Activated T-helper 17 cell treated with anti-CD3 and anti-CD28 coated beads, Interleukin-2, amount 50 U/mL, for 72 hours (primary cell): ENCODE data around the gene C19orf38. TPM values are rescaled to one million over a fixed set of nuclear protein-coding genes. Genes with fewer than 3 reads are reported as not detected.
A peak's percentile ranks its signal among the peaks of the same experiment; 100 is the strongest.
"Not testable (repeated sequence)": the region's sequence is repeated elsewhere in the genome, so short reads cannot be mapped to it uniquely, and the experiment has no call there.

ENCODE experiments used
- ATAC-seq: fragments of 150-1000 bp; cut with Tn5 transposase; replicated peaks from 2 replicates; pipeline ENCODE4 v1.10.0; 2021; ENCODE audit warnings: mild to moderate bottlenecking, moderate library complexity
- H3K27ac Mint-ChIP-seq: one replicate; pipeline ENCODE4 v1.8.0; 2022; ENCODE audit warnings: mixed read lengths
- H3K27me3 Mint-ChIP-seq: one replicate; pipeline ENCODE4 v1.8.0; 2022; ENCODE audit warnings: mixed read lengths
- H3K36me3 Mint-ChIP-seq: one replicate; pipeline ENCODE4 v1.8.0; 2022; ENCODE audit warnings: low read depth, mild to moderate bottlenecking, mixed read lengths
- H3K4me1 Mint-ChIP-seq: one replicate; pipeline ENCODE4 v1.8.0; 2022; ENCODE audit warnings: mixed read lengths
- H3K4me3 Mint-ChIP-seq: one replicate; pipeline ENCODE4 v1.8.0; 2022; ENCODE audit warnings: mild to moderate bottlenecking, mixed read lengths
- H3K9me3 Mint-ChIP-seq: one replicate; pipeline ENCODE4 v1.8.0; 2022; ENCODE audit warnings: mixed read lengths
- total RNA-seq, 2 donors: library from RNA; stranded (reverse); gene quantifications; one replicate each; pipeline ENCODE4 v1.2.3, GENCODE V29; 2022

C19orf38 gene
- total RNA-seq, 2 donors from 2014 or later = 0.48 to 1.7 TPM

DNA sequence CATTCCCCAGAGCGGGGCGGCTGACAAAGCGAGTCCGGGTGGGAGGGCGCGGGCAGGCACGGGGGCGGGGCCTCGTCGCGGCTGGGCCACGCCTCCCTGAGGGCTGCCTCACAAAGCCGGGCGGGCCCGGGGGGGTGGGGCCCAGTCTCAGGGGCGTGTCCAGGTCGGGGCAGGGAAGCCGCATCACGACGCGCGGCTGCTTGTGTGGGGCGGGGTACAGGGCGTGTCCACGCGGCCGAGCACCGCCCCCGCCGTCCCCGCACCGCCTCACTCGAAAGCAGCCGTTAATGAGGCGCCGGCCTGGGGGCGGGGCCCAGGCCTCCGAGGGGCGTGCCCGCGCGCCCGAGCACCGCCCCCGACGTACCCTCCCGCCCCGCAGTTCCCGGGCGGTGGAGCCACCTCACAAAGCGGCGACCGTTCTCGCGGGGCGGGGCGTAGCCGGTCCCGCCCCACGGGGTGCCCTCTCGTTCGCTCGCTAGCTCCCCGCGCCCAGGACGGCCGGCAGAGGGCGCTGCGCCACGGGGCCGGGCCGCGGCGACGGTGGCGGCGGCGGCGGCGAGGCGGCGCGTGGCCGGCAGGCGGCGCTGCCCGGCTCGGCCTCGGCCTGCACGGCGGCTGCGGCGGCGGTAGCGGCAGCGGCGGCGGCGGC lies 22.9 kb downstream of the C19orf38 start, which contains the start of gene CARM1:
CARM1 (plus strand) TSS at position 599 of the 649 bp plus-strand sequence. CDS start 150 bp downstream, outside the sequence.
- peak within 1 kb of the TSS; percentile 91 for H3K27ac Mint-ChIP-seq

DNA sequence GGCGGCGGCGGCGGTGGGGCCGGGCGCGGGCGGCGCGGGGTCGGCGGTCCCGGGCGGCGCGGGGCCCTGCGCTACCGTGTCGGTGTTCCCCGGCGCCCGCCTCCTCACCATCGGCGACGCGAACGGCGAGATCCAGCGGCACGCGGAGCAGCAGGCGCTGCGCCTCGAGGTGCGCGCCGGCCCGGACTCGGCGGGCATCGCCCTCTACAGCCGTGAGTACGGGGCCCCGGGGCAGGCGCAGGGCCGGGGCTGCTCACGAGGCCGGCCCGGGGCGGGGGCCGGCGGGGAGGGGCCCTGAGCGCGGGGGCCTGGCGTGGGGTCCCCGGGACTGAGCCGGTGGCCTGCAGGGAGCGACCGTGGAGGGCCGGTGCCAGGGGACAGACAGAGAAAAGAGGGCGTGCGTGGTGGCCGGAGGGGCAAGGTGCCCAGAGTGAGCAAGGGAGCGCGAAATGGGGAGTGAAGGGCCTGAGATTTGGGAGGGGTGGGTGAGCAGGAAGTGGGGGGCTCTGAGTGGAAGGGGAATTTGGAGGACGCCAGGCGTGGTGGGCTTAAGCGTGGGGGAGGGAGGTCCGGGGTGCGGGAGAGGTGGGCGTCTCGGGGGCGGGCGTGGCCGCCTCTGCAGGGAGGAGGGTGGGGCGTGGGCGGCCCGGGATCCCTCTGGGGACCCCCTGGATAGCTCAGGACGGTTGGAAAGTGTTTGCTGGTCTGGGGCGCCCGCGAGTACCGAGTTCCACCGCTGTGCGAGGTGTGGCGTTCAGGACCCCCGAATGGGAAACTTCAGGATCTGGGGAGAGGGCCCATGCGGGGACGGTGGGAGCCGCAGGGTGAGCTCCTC lies 23.7 kb downstream of the C19orf38 start:
- no peaks in the 10 kb centered on the region for H3K9me3 Mint-ChIP-seq
- H3K4me3 Mint-ChIP-seq = peak overlapping the region; percentile 91
- H3K27ac Mint-ChIP-seq = peak overlapping the region; percentile 87
- peaks cover 16% of the 10 kb centered on the region for H3K4me1 Mint-ChIP-seq
- ATAC-seq = no peak
- H3K36me3 Mint-ChIP-seq = peaks cover 10% of the 10 kb centered on the region
- no peaks in the 10 kb centered on the region for H3K27me3 Mint-ChIP-seq

More for the DNA sequence above, 22.9 kb downstream of the C19orf38 start, which contains the start of gene CARM1:
- Mint-ChIP-seq H3K4me1 (peaks cover 13% of the 10 kb centered on the region), H3K36me3 (peaks cover 10% of the 10 kb centered on the region), H3K9me3 (no peaks in the 10 kb centered on the region), H3K27me3 (no peaks in the 10 kb centered on the region), H3K4me3 (peak within 1 kb of the TSS; percentile 91)
- ATAC-seq = peak; percentile 89

GRCh38 chr19:10872546-10873107 lies 24.4 kb downstream of the C19orf38 start:
- Mint-ChIP-seq H3K36me3 (peaks cover 10% of the 10 kb centered on the region), H3K27me3 (no peaks in the 10 kb centered on the region), H3K9me3 (no peaks in the 10 kb centered on the region), H3K4me1 (peaks cover 19% of the 10 kb centered on the region), H3K4me3 (peak overlapping the region; percentile 91), H3K27ac (peak overlapping the region; percentile 87)
- no peak for ATAC-seq

DNA sequence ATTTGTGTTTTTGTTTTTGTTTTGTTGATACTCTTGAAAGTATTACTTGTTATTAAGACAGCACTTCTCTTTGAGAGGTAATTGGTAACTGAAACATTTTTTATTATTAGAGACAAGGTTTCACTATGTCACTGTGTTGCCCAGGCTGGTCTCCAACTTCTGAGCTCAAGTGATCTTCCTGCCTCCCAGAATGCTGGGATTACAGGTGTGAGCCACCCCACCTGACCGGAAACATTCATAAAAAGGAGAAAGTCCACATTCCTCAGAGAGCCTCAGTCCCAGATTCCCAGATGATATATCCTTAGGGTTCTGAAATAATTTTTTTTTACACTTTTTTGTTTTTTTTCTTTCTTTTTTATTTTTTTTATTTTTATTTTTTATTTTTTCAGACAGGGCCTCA lies 25.8 kb downstream of the C19orf38 start:
- peaks cover 10% of the 10 kb centered on the region for H3K36me3 Mint-ChIP-seq
- peaks cover 22% of the 10 kb centered on the region for H3K4me1 Mint-ChIP-seq
- peak overlapping the region; percentile 37 for H3K4me3 Mint-ChIP-seq
- no peaks in the 10 kb centered on the region for H3K9me3 Mint-ChIP-seq
- no peaks in the 10 kb centered on the region for H3K27me3 Mint-ChIP-seq
- H3K27ac Mint-ChIP-seq = no peak overlapping the region
- ATAC-seq = no peak

DNA sequence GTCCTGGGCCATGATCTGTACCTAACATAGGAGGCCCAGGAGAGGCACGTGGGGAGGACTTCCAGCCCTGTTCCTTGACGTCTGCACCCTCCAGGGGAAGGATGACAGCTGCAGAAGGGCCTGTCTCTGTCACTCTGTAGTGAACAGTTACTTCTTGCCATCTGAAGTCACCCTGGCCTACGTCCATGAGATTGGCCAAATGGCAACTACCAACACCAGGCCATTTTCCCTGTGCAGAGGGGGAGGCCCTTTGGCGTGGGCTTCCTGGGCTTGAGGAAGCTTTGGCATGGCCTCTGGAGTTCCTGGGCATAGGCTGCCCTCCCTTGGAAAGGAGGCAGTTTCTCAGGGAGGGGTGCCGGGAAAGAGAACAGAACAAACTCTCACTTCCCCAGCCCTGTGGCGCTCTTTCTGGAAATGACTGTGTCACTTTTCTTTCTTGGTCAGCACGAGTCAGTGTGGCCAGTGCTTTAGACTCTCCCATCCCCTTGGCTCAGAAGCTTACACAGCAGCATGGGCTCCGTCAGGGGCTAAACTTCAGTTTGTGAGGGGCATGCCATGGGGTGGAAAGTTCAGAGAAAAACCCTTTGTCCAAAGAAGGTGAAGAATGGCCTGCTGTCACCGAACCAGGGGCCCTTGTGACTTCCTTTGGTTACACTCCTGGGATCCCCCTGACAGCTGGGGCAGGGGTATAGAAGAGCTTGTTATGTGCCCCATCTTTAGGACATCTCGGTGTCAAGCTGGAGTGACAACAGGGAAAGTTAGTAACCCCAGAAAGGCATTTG lies 28.4 kb downstream of the C19orf38 start:
- Mint-ChIP-seq H3K9me3 (no peaks in the 10 kb centered on the region), H3K4me3 (peak overlapping the region; percentile 45), H3K4me1 (peaks cover 23% of the 10 kb centered on the region), H3K27ac (peak overlapping the region; percentile 58), H3K36me3 (peaks cover 10% of the 10 kb centered on the region), H3K27me3 (no peaks in the 10 kb centered on the region)
- ATAC-seq = peak; percentile 65

DNA sequence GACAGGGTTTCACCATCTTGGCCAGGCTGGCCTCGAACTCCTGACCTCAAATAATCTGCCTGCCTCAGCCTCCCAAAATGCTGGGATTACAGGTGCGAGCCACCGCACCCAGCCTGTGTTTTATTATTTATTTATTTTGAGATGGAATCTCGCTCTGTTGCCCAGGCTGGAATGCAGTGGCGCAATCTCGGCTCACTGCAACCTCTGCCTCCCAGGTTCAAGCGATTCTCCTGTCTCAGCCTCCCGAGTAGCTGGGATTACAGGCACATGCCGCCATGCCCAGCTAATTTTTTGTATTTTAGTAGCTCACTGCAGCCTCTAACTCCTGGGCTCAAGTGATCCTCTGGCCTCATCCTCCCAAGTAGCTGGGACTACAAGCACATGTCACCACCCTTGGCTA lies 29.4 kb downstream of the C19orf38 start:
- H3K9me3 Mint-ChIP-seq, ATAC-seq, H3K27me3 Mint-ChIP-seq, H3K36me3 Mint-ChIP-seq: not testable (repeated sequence)
- peak overlapping the region; percentile 83 for H3K27ac Mint-ChIP-seq
- H3K4me3 Mint-ChIP-seq = peak overlapping the region; percentile 65
- peaks cover 20% of the 10 kb centered on the region for H3K4me1 Mint-ChIP-seq

GRCh38 chr19:10878253-10878652 lies 30.0 kb downstream of the C19orf38 start:
- Mint-ChIP-seq H3K4me3 (peak overlapping the region; percentile 65), H3K4me1 (peaks cover 17% of the 10 kb centered on the region), H3K27ac (peak overlapping the region; percentile 83), H3K36me3 (no peaks in the 10 kb centered on the region), H3K9me3 (no peaks in the 10 kb centered on the region), H3K27me3 (no peaks in the 10 kb centered on the region)
- peak; percentile 13 for ATAC-seq

- no peak for ATAC-seq
- Mint-ChIP-seq H3K4me1 (peaks cover 17% of the 10 kb centered on the region), H3K4me3 (no peak overlapping the region), H3K36me3 (no peaks in the 10 kb centered on the region), H3K27me3 (no peaks in the 10 kb centered on the region), H3K27ac (no peak overlapping the region), H3K9me3 (no peaks in the 10 kb centered on the region)
Observed at GRCh38 chr19:10881403-10882107, 33.3 kb downstream of the C19orf38 start.

- no peaks in the 10 kb centered on the region for H3K9me3 Mint-ChIP-seq
- H3K4me1 Mint-ChIP-seq = peaks cover 12% of the 10 kb centered on the region
- ATAC-seq = no peak
- no peaks in the 10 kb centered on the region for H3K27me3 Mint-ChIP-seq
- no peaks in the 10 kb centered on the region for H3K36me3 Mint-ChIP-seq
- no peak overlapping the region for H3K4me3 Mint-ChIP-seq
- no peak overlapping the region for H3K27ac Mint-ChIP-seq
Observed at GRCh38 chr19:10882108-10882457, 33.9 kb downstream of the C19orf38 start.

DNA sequence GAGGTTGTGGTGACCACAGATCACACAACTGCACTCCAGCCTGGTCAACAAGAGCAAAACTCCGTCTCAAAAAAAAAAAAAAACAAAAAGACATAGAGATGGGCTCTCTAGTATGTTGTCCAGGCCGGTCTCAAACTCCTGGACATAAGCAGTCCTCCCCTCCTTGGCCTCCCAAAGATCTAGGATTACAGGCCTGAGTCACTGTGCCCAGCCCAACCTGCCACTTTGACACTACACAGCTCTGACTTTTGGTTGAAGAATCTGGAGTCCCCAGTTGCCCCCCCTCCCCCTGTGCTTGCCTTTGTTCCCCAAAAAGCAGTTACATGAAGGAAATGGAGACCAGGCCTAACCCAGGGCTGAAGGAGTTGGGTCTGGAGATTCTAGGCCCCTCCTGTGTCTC lies 36.1 kb downstream of the C19orf38 start:
- Mint-ChIP-seq H3K4me3 (no peak overlapping the region), H3K9me3 (no peaks in the 10 kb centered on the region), H3K27ac (no peak overlapping the region), H3K36me3 (no peaks in the 10 kb centered on the region), H3K4me1 (peaks cover 2% of the 10 kb centered on the region), H3K27me3 (no peaks in the 10 kb centered on the region)
- no peak for ATAC-seq

- Mint-ChIP-seq H3K27ac (no peak overlapping the region), H3K9me3 (no peaks in the 10 kb centered on the region), H3K27me3 (no peaks in the 10 kb centered on the region), H3K4me1 (no peaks in the 10 kb centered on the region), H3K36me3 (no peaks in the 10 kb centered on the region), H3K4me3 (no peak overlapping the region)
- no peak for ATAC-seq
Observed at GRCh38 chr19:10885201-10886169, 37.3 kb downstream of the C19orf38 start.

DNA sequence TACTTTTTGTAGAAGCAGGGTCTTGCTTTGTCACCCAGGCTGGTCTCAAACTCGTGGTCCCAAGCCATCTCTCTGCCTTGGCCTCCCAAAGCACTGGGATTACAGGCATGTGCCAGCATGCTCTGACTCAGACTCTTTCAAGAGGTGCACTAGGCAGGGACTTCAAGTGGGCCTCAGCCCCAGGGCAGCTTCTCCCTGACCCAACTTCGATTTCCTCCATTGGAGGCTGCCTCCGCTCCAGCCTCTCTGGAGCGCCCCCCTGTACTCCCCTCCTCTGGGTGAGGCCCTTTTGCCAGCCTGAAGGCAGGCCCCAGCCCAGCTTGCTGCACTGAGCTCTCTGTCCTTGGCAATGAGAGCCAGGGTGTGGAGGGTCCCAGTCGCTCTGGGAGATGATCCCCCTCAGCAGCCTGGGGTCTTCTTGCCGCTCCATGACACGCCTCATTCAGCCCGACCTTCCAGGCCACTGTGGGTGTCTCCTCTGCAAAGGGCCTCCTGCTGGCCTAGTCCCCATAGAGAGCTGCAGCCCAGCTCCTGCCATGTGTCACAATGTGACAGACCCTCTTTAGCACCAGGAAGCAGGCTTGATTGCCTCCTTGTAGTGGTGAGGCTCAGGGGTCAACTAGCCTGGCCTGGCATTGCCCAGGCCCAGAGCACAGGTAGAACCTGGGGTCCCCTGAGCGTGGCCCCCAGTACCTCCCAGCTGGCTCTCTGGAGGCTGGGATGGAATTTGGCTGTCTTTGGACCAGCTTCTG lies 39.6 kb downstream of the C19orf38 start:
- Mint-ChIP-seq H3K4me3 (no peak overlapping the region), H3K9me3 (no peaks in the 10 kb centered on the region), H3K27ac (peak overlapping the region; percentile 33), H3K27me3 (no peaks in the 10 kb centered on the region), H3K36me3 (no peaks in the 10 kb centered on the region), H3K4me1 (no peaks in the 10 kb centered on the region)
- ATAC-seq = no peak
